ENCODE measurements around the gene GCLM.

The GCLM gene

DNA sequence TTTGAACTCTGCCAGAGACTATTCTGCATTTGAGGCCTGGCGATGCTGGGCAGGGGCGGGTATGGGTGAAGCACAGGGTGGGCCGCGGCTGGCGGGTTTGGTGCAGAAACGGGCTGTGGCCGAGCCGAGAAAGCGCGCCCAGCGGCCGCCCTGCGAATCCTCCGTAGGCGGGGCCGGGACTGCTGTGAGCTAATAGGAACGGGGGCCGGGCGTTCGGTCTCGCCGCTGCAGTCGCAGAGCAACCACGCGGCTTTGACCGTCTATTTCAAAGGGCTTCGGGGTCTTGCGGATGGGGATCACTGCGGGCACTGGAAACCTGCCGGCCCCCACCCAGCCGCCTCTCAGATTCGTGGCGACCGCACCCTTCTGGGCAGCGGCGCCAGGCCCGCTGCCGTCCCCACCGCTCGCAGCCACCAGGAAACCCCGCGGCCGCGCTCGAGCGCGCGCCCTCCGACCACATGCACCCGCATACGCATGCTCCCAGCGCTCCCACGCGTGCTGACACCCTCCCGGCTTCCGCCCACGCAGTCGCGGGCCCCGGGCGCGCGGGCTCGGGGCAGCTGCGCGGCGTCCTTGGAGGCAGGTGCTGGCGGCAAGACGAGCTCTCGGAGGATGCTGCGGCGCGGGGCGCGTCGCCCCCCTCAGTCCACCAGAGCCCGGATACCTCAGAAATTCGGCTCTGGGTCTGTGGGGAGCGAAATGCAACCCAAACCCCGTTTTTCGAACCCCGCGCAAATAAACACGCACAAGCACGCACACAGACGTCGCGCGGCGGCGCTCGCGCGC, 62.8 kb downstream of the GCLM start:
- DNase-seq, result peak; percentile 84

DNA sequence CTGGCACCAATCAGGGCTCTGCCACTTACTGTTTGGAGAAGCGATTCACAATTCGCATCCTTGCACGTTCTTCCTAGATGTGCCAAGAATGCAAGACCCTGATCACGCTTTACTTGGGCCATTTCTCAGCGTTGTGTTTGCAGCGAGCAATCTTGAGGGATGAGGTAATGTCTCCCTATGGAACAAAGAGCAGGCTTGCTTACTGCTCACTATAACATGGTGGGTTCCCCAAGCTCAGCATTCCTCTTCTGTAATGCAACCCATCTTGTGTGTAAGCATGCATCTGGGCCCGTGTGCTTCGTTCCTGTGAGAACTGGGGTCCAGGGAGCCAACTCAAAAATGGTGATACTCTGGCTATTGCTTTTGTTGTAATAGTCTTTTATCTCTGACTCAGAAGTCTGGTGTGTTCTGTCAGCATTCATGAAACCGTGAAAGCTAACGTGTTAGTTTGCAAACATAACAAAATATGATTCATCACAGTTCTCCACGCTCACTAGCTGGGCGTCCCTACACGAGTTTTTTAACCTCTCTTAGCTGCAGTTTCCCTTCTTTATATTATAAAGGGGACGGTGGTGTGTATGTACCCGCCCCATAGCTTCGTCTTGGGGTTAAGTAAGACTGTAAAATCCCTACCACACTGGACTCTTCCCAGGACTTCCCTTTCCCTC, 63.6 kb downstream of the GCLM start:
- peak; percentile 72 for DNase-seq

DNA sequence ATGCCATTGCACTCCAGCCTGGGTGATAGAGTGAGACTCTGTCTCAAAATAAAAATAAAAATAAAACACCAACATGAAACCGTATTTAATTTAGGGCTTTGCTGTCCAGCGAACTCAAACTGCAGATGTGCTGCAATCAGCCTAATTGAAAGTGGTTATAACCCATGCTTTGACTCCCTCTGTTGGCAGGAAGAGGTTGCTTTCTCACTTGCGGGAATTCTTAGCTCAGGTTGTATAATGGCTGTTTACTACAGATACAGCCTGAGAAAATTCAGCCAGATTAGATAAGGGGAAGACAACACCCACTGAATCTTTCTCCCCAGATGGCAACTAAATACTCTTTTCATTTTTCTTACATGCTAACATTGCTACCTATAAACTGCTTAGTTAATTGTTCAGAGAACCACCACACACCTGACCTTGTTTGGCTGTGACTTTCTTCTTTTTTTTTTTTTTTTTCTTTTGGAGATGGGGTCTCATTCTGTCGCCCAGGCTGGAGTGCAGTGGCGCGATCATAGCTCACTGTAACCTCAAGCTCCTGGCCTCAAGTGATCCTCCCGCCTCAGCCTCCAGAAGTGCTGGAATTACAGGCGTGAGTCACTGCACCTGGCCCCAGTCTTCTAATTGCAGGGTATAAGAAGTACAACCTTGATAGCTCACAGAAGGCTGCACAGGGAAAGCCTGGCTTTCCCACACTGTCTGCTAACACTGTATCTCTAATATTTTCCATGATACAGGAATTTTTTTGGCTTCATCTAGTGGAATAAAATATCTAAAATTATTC, 64.8 kb downstream of the GCLM start:
- peak; percentile 71 for DNase-seq

DNA sequence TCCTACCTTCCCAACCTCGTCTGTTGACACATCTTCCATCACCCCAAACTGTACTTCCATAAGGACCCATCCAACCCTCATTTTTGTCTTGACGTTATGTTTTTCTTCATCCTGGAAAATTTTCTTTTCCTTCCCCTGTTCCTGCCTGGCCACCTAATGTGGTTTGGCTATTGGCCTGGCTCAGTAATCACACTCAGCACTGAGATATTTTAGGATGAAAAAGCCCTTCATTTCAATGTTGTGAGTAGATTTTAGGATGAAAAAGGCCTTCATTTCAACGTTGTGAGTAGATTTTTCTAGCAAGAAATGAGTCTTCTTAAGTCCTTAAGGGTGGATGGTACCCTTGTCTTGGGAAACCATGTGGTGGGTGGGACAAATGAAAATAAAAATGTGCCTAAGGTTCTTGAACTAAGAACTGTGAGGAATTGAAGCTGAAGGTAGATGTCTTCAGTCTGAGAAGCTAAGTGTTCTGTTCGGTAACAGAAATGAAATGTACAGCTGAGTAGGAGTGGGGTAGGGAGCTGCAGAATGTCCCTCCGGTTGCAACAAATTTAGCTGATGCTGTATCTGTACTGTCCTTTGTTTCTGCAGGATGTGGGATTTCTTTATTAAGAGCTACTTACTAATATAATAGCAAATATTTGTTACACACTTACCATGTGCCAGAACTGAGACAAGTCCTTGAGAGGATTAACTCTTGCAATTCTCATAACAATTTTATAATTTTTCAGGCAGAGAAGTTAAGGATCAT, 66.3 kb downstream of the GCLM start:
- DNase-seq, result no peak

DNA sequence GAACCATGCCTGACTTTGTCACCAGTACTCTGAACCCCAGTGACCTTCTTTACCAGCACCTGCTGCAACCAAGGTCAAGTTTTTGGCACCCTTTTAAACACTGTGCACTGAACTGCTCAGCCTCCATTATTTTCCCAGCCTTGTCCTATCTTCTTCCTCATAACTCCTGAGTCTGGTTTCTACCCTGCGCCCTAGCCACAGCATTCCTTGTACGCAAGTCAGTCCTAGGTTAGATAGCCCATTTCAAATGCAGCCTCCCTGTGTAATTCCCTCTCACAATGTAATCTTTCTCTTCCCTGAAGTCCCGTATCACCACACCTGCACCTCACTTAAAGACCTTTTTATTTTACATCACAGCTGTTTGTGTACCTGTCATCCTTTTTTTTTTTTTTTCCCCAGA, 67.5 kb downstream of the GCLM start:
- DNase-seq, result no peak

DNA sequence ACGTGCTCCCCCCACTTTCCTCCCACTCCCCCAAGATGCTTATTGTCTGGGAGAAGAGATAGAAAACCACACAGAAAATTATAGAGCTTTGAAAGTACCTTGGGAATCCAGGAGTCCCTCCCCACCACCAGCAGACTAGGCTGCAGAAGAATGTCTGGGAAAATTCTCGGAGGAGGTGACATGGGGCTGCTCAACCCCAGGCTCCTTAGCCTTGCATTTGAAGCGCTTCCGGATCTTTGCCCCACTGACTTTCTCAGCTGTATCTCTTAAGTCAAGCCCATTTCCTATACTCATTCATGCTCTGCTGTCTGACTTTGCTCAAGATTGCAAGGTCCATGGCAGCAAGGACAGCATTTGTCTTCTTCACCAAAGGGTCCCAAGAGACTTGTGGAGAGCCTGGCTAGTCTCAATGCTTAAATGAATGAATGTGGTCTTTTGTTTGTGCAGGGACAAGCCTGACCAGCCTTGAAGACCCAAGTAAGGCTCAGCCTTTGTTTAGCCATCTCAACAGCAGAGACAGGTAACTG, 68.2 kb downstream of the GCLM start:
- no peak for DNase-seq

DNA sequence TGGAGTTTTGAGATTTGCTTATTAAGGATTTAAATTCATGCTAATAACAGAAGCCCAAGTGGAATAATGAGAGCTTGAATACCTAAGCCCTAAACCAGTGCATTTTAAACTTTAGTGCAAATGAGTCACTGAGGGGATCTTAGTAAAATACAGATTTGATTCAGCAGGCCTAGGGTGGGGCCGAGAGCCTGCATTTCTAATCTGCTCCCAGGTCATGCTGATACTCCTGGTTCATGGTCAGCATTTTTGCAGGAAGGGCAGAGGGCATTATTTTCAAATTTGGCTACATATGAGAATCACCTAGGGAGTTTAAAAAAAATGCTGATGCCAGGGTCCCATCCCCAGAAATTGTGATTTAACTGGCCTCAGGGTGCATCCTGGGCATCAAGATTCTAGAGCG, 69.5 kb downstream of the GCLM start:
- peak; percentile 24 for DNase-seq

DNA sequence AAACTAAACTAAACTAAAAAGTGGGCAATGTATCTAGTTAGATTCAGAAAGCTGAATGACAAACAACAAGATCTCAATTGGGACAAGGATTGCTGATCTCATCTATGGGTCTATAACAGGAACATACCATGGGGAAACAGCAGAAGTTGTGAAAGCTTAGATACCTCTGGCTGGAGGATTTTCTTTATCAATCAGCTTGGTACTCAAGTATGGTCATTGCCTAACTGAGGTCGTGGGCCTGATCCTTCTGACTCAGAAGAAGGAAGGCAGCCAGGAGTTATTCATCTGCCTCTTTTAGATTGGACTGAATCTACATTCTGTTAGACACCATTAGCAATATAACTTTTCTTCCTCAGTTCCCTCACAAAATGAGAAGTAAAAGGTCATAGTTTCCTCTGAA, 69.9 kb downstream of the GCLM start:
- DNase-seq, result peak; percentile 47

DNA sequence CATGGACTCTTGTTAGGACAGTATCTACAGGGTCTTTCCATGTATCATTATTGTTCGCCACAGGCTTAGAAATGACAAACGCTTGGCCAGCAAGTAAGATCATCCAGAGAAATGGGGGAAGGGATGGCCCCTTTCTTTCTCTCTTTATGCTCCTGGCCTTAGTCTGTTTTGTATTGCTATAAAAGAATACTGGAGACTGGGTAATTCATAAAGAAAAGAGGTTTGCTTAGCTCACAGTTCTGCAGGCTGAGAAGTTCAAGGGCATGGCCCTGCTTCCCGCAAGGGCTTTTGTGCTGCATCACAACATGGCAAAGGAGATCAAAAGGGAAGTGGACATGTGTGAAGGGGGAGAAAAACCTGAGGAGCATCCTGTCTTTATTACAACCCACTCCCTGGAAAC, 71.3 kb downstream of the GCLM start:
- no peak for DNase-seq
